OCI-LY7 (cell line): ENCODE measurements around the gene HCST. TPM values are rescaled to one million over a fixed set of nuclear protein-coding genes. Genes with fewer than 3 reads are reported as not detected.

Source experiments
- BruUV-seq: library from RNA; stranded (reverse); fragments of 400-500 nt; replicated peaks from 2 replicates; lab custom pipeline; 2021; lab: Mats Ljungman, UMichigan
- CTCF ChIA-PET: fragments of 300-600 bp; sonication (Branson Sonifier 250); formaldehyde crosslinking; loops from one replicate; lab custom pipeline; 2022; ENCODE audit warnings: antibody characterized with exemption; ENCODE audit not compliant: unreplicated experiment; lab: Charles Lee
- POLR2A ChIA-PET: fragments of 300-600 bp; sonication (Branson Sonifier 250); formaldehyde crosslinking; loops from one replicate; lab custom pipeline; 2022; ENCODE audit warnings: antibody characterized with exemption; lab: Charles Lee
- DNase-seq: peaks from one replicate; pipeline ENCODE4 v3.0.0-alpha.2; 2015; ENCODE audit warnings: low spot score
- H2AFZ ChIP-seq: fragments of 200-600 bp; sonication (generic), shearing (Covaris generic); 2 replicates; pipeline ENCODE4 v1.6.1; 2014; ENCODE audit warnings: mild to moderate bottlenecking, antibody characterized with exemption, low read length, moderate library complexity
- H3K27ac ChIP-seq: fragments of 200-600 bp; sonication (generic); 2 replicates; pipeline ENCODE4 v1.5.1; 2014; ENCODE audit warnings: mixed run types, low read depth, mild to moderate bottlenecking, moderate library complexity, low read length, inconsistent platforms; ENCODE audit not compliant: poor library complexity, severe bottlenecking
- H3K36me3 ChIP-seq: fragments of 200-600 bp; sonication (generic); 2 replicates; pipeline ENCODE4 v1.6.1; 2014; ENCODE audit warnings: mild to moderate bottlenecking, antibody characterized with exemption, low read length, moderate library complexity, mixed read lengths; ENCODE audit not compliant: insufficient read depth
- H3K4me1 ChIP-seq: fragments of 200-600 bp; sonication (generic); 2 replicates; pipeline ENCODE4 v1.5.1; 2014; ENCODE audit warnings: mild to moderate bottlenecking, low read length; ENCODE audit not compliant: insufficient read depth, poor library complexity, severe bottlenecking
- H3K4me2 ChIP-seq: fragments of 200-600 bp; sonication (generic); 2 replicates; pipeline ENCODE4 v1.6.1; 2014; ENCODE audit warnings: mild to moderate bottlenecking, low read length
- H3K4me3 ChIP-seq: fragments of 200-600 bp; sonication (generic); 2 replicates; pipeline ENCODE4 v1.5.1; 2014; ENCODE audit warnings: mild to moderate bottlenecking, low read depth, low read length; ENCODE audit not compliant: poor library complexity, severe bottlenecking
- H3K79me2 ChIP-seq: fragments of 200-600 bp; sonication (generic); 2 replicates; pipeline ENCODE4 v1.6.1; 2016; ENCODE audit warnings: low read depth, mild to moderate bottlenecking, low read length, moderate library complexity, mixed read lengths; ENCODE audit not compliant: insufficient read depth
- H3K9me2 ChIP-seq: fragments of 200-600 bp; sonication (generic); 2 replicates; pipeline ENCODE4 v1.6.1; 2016; ENCODE audit warnings: mild to moderate bottlenecking, low read length, mixed read lengths; ENCODE audit not compliant: insufficient read depth
- H3K9me3 ChIP-seq: fragments of 200-600 bp; sonication (generic); 2 replicates; pipeline ENCODE4 v1.6.1; 2014; ENCODE audit warnings: mild to moderate bottlenecking, mixed run types, low read length, mixed read lengths
- H4K20me1 ChIP-seq: fragments of 200-600 bp; sonication (generic); 2 replicates; pipeline ENCODE4 v1.6.1; 2014; ENCODE audit warnings: mild to moderate bottlenecking, antibody characterized with exemption, low read length, moderate library complexity, mixed read lengths; ENCODE audit not compliant: insufficient read depth
- CTCF ChIP-seq: fragments of 200-600 bp; sonication (generic); conservative IDR thresholded peaks from 2 replicates; pipeline ENCODE4 v1.5.1; 2014; ENCODE audit warnings: mild to moderate bottlenecking, antibody characterized with exemption, low read length, moderate library complexity, mixed read lengths
- EZH2phosphoT487 ChIP-seq: fragments of 200-600 bp; sonication (generic); IDR thresholded peaks from 2 replicates; pipeline ENCODE4 v1.6.1; 2018; ENCODE audit warnings: low read depth, borderline replicate concordance, mild to moderate bottlenecking, mixed run types, antibody characterized with exemption, low read length, moderate library complexity, mixed read lengths
- intact Hi-C: fragments of 100-400 bp; cut with micrococcal nuclease; formaldehyde crosslinking; loops from one replicate; pipeline ENCODE4 v1.10.0; 2022; ENCODE audit not compliant: unreplicated experiment
- total RNA-seq, 2 experiments: library from RNA; depleted of rRNA in 1 of 2; stranded (reverse); fragments of >200 nt in 1 of 2; shearing (Covaris generic) in 1 of 2; gene quantifications; 2 replicates each; pipeline ENCODE4 v1.2.3, GENCODE V29; 2014 to 2022

HCST gene
- total RNA-seq, 2 experiments from 2014 or later: 8.1 to 36.0 TPM

- ChIA-PET POLR2A (no interaction called here), CTCF (no interaction called here)
- H3K4me3 ChIP-seq: no peak overlapping the region
- no peak overlapping the region for H2AFZ ChIP-seq
- peaks cover 9% of the 10 kb centered on the region for H3K4me1 ChIP-seq
- no peaks in the 10 kb centered on the region for H3K79me2 ChIP-seq
- H3K27ac ChIP-seq: no peak overlapping the region
- H3K36me3 ChIP-seq: no peaks in the 10 kb centered on the region
- DNase-seq: no peak
- intact Hi-C loops: no loop called here
- no peaks in the 10 kb centered on the region for H3K9me2 ChIP-seq
- no TSS peak for BruUV-seq
- no peaks in the 10 kb centered on the region for H4K20me1 ChIP-seq
- no peak for TF ChIP-seq CTCF
- H3K4me2 ChIP-seq: no peak overlapping the region
- no peaks in the 10 kb centered on the region for H3K9me3 ChIP-seq
Observed at GRCh38 chr19:35861640-35862160, 40.6 kb upstream of the HCST start.

- intact Hi-C loops: no loop called here
- no peak for DNase-seq
- Histone ChIP-seq H3K4me3 (no peak overlapping the region), H3K9me3 (no peaks in the 10 kb centered on the region), H3K4me2 (no peak overlapping the region), H3K27ac (no peak overlapping the region), H3K79me2 (no peaks in the 10 kb centered on the region), H4K20me1 (no peaks in the 10 kb centered on the region), H2AFZ (no peak overlapping the region), H3K9me2 (no peaks in the 10 kb centered on the region), H3K36me3 (no peaks in the 10 kb centered on the region), H3K4me1 (peaks cover under 1% of the 10 kb centered on the region)
- ChIA-PET POLR2A (interaction anchor here (0.7 kb wide), 1 partner anchor 175 kb away, joined by 5 read pairs; no protein-coding TSS in a partner anchor), CTCF (no interaction called here)
- TF ChIP-seq EZH2phosphoT487: no peak
- TF ChIP-seq CTCF: no peak
- BruUV-seq: no TSS peak
Observed at GRCh38 chr19:35862528-35862927, 39.8 kb upstream of the HCST start.

- intact Hi-C loops: no loop called here
- no peak overlapping the region for H2AFZ ChIP-seq
- H3K79me2 ChIP-seq: no peaks in the 10 kb centered on the region
- no peak overlapping the region for H3K27ac ChIP-seq
- BruUV-seq: no TSS peak
- no peaks in the 10 kb centered on the region for H3K9me2 ChIP-seq
- no peaks in the 10 kb centered on the region for H3K4me1 ChIP-seq
- H3K9me3 ChIP-seq: no peaks in the 10 kb centered on the region
- H3K4me3 ChIP-seq: no peak overlapping the region
- ChIA-PET POLR2A (interaction anchor here (0.7 kb wide), 1 partner anchor 176 kb away, joined by 5 read pairs; no protein-coding TSS in a partner anchor), CTCF (no interaction called here)
- no peak for DNase-seq
- no peaks in the 10 kb centered on the region for H4K20me1 ChIP-seq
- no peak for TF ChIP-seq CTCF
- TF ChIP-seq EZH2phosphoT487: no peak
- H3K4me2 ChIP-seq: no peak overlapping the region
- no peaks in the 10 kb centered on the region for H3K36me3 ChIP-seq
Observed at GRCh38 chr19:35863018-35863417, 39.3 kb upstream of the HCST start.
